IPS DF 4.7 (cell line): ENCODE measurements around the gene RBL2.
"Not testable (repeated sequence)": the region's sequence is repeated elsewhere in the genome, so short reads cannot be mapped to it uniquely, and the experiment has no call there.

ENCODE experiments used
- DNase-seq: peaks from one replicate; pipeline ENCODE4 v3.0.0-alpha.2; 2013; ENCODE audit warnings: low spot score; ENCODE audit errors: extremely low read depth

Gene RBL2

GRCh38 chr16:53530741-53531140 is 96.5 kb downstream of the RBL2 start:
- DNase-seq = no peak

DNA sequence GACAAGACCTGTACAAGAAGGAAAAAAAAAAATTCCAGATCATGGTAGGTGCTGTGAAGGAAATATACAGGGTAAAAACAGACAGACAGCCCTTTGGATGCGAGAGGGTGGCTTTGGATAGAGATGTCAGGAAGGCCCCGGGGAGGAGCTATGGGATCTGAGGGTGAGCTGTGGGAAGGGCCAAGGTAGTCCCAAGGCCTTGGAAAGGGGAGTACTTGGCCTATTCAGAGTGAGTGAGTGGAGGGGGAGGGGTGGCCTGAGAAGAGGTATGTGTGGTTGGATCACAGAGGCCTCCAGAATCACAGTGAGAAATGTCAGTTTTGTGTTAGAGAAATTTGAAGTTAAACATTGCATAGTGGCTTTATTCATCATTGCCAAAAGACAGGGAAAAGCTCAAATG is 99.9 kb downstream of the RBL2 start:
- no peak for DNase-seq

DNA sequence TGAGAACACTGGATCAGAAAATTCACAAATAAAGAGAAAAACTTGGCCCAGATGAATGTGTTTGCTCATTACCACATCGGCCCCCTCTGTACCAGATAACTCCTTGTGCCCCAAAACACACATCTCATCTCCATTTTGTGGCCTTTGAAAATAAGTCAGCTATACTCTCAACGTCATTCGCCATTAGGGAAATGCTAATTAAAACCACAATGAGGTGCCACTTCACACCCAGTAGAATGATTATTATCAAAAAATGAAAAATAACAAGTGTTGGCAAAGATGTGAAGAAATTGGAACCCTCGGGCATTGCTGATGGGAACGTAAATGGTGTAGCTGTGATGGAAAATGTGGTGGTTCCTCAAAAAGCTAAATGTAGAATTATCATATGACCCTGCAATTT is 103.4 kb downstream of the RBL2 start:
- DNase-seq = no peak

- not testable (repeated sequence) for DNase-seq
Observed at GRCh38 chr16:53539346-53539745, 105.1 kb downstream of the RBL2 start.

DNA sequence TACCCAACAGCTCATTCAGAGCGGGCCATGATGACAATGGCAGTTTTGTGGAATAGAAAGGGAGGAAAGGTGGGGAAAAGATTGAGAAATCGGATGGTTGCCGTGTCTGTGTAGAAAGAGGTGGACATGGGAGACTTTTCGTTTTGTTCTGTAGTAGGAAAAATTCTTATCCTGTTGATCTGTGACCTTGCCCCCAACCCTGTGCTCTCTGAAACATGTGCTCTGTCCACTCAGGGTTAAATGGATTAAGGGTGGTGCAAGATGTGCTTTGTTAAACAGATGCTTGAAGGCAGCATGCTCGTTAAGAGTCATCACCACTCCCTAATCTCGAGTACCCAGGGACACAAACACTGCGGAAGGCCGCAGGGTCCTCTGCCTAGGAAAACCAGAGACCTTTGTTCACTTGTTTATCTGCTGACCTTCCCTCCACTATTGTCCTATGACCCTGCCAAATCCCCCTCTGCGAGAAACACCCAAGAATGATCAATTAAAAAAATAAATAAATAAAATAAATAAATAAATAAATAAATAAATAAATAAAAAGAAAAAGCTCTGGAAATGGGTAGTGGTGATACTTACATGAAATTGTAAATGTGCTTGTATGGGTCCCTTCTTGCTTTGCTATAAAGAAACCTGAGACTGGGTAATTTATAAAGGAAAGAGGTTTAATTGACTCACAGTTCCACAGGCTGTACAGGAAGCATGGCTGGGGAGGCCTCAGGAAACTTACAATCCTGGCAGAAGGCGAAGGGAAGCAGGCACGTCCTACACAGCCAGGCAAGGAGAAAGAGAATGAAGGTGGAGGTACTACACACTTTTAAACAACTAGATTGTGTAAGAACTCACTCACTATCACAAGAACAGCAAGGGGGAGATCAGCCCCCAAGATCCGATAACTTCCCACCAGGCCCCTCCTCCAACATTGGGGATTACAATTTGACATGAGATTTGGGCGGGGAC is 105.8 kb downstream of the RBL2 start:
- not testable (repeated sequence) for DNase-seq
